ENCODE results near the gene GRAMD2B.

- TF ChIP-seq CTCF (IDR thresholded peaks at IDR 0.05; ENCODE audit: low read length): no peak
- no peak for TF ChIP-seq EZH2 (optimal IDR thresholded peaks at IDR 0.05; ENCODE audit: low read depth, low read length)
- no peak for TF ChIP-seq EZH2phosphoT487 (IDR thresholded peaks at IDR 0.05; ENCODE audit: low read length)
Observed at GRCh38 chr5:126488443-126489065, 65.3 kb downstream of the GRAMD2B start.
